Glomerular visceral epithelial cell (primary cell): ENCODE data around the gene NUAK2.
A peak's percentile ranks its signal among the peaks of the same experiment; 100 is the strongest.
"Not testable (repeated sequence)": the region's sequence is repeated elsewhere in the genome, so short reads cannot be mapped to it uniquely, and the experiment has no call there.

ENCODE experiments used
- DNase-seq: peaks from one replicate; pipeline ENCODE4 v3.0.0-alpha.2; 2016; ENCODE audit errors: extremely low spot score

Gene NUAK2

DNA sequence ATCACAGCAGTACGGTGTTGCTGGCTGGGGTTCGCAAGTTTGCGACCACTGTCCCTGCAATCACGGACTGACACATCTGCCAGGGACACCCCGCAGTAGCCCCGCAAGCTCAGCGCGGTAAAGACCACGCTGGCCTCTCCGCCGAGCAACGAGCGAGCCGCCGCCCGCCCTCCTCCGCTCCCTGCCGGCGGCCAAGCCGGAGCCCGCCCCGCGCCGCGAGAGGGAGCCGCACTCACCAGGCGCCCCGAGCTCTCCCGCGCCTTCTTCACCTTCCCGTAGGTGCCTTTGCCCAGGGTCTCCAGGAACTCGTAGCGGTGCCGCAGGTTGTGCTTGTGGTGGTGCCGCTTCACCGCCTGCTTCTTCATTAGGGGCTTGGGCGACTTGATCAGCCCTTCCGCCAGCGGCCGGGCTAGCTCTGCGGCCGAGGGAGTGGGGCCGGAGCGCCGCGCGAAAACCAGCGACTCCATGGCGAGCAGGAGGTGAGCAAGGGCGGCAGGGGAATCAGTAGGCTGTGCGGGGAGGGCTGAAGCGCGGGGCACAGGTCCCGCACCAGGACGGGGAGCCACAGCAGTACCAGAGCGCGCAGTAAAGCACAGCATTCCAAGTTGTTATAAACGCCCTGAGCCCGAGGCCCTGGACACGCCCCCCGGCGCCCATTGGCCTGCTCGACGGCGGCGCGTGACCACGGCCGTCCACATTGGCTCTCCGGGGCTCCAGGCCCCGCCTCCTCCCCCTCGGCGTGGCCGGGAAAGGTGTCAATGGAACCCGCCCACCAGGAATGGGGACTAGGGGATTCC lies at the start of gene NUAK2:
Gene NUAK2, minus strand, starts transcription at position 584 of the 797 bp plus-strand sequence. Its CDS starts 117 bp downstream, at position 467.
- peak; percentile 94 for DNase-seq

DNA sequence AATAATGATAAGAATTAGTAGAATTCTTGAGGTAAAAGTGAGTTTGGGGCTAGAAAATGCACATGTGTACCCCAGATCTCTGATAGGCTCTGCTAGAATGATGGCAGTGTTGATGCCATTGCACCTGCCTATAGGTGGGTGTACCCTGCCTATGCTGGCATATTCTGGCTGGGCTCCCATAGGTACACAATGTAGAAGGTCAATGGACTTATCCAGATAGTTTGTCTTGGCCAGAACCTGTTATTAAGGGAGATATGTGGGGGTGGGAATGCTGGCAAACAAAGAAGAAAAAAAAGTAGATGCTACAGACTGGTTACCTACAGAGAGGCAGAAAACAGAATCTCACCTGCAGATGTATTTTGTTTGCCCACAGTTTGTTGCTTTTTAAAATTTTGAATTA lies 49.2 kb upstream of the NUAK2 start:
- DNase-seq = no peak

DNA sequence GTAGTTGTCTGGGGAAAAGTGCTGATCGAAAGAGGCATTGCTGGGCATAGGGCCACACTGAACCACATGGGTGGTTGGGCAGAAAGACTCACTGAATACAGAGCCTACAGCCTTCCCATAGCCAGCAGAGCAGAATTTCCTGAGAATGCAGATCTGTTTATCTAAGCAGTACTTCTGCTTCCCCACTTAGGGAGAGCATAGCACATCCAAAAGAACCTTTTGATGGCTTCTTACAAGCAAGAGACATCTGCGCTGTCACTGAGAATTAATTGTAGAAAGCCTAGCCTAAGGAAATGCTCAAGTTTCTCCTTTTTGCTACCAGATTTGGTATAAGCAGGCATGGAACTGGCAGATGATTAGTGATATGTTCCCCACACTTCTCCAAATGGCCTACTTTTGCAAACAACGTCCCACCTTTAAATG lies 48.2 kb upstream of the NUAK2 start:
- no peak for DNase-seq

DNA sequence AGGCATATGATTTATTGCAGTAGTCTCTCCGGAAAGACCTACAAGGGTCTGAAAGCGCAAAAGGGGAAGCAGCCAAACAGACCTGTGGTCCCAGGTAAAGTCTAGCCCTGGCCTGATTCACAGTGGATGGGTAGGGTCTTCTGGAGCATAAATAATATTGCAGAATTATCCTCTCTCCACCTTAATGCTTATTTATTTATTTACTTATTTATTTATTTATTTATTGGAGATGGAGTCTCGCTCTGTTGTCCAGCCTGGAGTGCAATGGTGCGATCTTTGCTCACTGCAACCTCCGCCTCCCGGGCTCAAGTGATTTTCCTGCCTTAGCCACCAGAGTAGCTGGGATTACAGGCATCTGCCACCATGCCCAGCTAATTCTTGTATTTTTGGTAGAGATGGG lies 46.9 kb upstream of the NUAK2 start:
- no peak for DNase-seq

DNA sequence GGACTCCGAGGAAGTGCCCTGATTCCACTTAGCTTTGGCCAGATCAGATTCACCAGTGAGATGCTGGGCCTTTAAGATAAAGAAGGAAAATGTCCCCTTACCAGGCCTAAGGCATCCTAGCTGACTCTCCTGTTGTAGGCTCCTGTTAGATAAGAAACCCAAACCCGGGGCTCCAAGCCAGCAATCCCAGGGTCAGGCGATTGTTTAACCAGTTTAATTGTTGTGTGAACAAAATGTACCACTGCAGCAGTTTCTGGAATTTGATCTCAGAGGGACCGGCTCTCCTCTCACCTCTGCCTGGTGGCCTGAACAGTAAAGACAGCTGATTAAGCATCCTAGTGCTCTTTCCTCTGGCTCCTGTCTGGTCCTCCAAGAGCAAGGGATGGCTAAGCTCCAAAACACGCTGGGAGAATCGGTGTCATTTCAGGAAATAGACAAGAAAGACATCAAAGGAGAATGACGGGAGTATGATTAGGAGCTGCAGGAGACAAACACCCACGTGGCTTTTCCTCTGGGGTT lies 44.5 kb upstream of the NUAK2 start:
- no peak for DNase-seq

DNA sequence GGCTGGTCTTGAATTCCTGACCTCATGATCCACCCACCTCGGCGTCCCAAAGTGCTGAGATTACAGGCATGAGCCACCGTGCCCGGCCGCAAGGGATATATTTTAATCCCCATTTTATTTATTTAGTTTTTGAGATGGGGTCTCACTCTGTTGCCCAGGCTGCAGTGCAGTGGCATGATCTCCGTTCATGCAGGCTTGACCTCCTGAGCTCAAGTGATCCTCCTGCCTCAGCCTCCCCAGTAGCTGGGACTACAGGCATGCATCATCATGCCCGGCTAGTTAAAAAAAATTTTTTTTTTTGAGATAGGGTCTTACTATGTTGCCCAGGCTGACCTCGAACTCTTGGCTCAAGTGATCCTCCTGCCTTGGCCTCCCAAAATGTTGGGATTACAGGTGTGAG lies 43.5 kb upstream of the NUAK2 start:
- DNase-seq = not testable (repeated sequence)

DNA sequence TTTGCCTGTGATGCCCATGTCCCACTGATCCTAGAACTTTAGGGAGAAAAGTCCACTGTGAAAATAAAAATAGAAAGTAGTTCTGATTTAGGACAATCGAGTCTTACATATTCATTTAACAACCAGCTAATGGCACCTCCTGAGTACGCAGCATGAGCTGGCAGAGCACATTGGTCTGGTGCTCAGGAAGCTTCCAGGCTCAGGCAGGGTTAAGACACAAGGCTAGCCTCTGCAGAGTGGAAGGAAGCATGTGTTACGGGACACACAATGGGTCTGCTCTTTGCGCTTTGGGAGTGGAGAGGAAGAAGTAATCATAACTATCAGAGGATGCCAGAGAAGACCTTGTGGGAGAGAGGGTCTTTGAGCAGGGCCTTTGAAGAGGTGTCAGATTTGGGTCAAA lies 39.3 kb upstream of the NUAK2 start:
- DNase-seq = no peak

DNA sequence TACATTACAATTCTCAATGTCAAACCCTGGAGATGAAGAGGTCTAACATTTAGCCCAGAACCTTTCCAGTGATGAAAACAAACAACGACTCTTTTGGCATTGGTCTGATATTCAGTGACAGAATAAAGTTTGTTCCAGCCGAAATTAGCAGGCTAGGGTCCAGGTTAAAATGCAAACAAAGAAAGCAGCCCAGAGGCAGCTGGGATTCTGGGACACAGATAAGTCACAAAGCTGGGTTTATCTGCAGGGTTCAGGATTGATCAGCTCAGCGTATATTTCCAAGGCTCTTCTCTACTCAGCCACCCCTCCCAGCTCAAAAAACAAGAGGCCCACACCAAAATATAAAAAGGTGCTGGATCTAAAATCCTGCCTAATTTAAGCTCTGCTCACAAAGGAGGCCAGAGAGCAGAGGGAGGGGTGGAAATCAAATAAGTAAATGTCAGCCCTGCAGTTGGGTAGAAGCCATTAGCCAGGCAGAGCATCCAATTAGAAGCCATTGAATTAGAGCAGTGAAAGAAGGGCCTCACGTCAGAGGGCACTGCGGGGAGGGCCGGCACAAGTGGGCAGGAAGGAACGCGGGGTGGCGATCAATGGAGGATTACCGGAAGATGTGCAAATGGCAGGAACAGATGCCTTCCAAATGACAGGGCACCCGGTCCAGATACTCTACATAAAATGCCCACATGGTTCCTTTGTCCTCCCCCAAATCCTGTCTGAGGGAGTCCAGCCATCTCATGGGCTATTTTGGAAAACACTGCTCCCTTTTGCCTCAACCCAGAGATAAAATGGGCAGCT lies 38.4 kb upstream of the NUAK2 start:
- DNase-seq = no peak

DNA sequence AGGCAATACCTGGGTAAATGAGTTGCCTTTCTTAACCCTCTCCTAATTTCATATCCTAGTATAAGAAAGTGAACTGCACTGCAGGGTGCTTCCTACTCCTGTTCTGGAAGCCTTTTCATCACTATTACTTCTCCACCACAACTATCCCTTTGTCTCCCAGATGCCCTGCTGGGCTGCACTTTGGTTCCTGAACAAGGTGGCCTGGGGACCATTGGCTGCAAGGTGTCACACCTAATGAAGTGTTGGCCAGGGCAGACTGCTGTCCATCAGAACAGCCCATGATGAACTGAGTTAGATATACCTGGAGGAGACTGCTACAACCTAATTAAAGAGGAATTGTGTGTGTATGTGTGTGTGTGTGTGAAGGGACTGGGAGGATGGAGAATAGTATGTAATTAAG lies 37.0 kb upstream of the NUAK2 start:
- DNase-seq = no peak

DNA sequence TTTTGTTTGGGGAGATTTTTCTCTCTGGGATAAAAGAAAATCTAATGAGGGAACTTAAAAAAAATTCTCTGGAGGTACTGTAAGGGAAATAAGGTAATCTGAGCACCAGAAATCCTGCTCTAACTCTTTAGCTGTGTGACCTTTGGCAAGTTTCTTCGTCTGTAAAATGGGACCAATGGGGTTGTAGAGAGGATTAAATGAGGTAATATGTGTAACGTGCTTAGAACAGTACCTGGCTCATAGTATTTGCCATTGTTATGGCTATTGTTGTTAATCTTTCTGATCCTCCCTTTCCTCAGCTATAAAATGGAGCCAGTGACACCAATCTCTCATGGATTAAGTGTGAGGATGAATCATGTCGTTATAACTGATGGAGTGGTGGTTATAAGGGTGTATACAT lies 36.0 kb upstream of the NUAK2 start:
- DNase-seq = no peak

DNA sequence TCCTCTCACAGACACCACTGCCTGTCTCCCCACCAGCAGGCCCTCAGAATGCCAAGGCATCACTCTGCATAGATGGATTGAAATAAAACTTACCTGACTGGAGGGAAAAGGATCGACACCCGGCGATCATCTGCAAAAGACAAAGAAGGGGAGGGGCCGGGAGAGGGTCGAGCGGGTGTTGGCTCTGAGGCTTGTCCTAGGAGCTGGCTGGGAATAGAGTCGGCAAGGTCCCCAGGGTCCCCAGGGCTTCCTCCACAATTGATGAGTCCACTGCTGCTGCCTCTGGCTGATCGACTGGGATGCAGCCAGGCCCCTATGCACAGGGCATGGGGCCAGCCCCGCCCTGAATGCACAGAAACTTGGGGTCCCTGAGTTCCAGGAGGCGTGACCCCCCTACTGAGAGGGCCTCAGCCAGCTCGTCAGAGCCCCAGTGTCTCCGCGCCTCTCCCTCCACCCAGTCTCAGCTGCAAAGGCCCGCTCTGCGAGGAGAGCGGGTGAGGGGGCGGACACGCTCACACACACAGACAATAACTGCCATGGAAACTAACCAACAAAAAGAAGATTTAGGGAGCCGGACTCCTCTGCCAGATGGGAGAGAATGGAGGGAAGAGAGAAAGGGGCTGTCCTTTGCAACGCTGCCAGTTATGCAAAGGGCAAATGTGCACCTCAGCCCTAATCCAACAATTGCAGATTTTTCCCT lies 35.0 kb upstream of the NUAK2 start, which contains the start of gene KLHDC8A:
Gene KLHDC8A, minus strand, starts transcription at position 483 of the 700 bp plus-strand sequence. CDS start 13,318 bp downstream, outside the sequence.
- DNase-seq = no peak

DNA sequence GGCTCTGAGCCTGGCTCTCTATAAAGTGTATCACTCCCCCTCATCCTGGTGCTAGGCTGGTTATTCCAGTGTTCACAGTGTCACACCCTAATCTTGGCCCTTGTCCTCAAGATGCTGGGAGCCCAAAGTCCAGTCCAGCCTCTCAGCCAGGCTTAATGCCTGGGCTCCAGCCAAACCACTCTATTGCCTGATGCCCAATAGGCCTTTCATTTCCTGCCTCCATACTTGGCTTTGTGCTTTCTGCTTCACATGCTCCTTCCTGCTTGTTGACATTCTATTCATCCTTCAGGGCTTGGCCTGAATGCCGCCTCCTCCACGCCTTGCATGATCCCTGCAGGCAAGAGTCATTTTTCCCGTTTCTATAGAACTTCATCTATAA lies 33.5 kb upstream of the NUAK2 start:
- DNase-seq = no peak

DNA sequence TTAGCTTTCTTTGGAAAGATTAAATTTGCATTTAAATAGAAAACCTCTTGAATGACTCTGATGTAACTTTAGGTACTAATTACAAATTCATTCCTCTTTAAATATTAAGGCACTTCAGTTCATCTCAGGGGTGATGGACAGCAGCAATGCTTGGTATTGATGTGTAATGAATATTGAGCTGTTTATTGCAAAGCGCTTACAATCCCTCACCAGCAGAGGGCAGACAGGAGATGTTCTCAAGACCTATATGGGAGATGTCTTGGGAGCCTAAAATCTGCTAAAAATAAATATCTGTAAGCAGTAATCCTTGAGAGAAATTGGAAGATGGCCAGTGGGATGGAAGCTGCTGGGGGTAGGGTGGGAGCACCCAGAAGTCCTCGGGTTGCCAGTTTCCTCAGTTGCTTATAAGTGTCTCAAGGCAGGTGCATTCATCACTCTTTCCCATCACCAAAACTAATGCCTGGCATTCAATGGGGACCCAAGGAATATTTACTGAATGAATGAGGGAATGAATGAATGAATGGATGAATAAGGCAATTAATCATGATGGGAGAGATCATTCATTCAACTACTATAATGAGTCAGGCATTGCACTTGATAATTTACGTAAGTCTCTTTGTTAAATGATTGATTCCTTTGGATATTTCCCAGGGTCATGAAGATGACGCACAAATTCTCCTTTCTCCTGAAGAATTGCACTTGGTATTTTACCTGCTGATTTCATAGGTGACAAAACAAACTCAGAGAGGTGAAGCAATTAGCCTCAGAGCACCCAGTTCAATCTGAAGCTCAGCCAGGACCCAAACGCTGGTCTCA lies 32.9 kb upstream of the NUAK2 start:
- DNase-seq = peak; percentile 63

DNA sequence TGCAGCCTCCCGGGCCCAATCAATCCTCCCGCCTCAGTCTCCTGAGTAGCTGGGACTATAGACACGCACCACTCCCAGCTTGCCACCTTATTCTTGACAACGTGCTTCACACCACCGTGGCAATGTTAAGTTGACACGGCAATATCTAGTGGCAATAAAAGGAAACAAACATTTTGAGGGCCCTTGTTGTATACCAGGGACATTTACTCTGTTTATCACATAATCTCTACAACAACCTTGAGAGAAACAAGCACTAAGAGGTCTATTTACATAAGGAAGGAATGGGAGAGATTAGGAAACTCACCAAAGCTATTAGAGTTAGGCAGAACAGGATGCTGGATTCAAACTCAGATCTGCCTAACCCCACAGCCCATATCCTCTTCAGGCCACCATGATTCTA lies 32.1 kb upstream of the NUAK2 start:
- no peak for DNase-seq

DNA sequence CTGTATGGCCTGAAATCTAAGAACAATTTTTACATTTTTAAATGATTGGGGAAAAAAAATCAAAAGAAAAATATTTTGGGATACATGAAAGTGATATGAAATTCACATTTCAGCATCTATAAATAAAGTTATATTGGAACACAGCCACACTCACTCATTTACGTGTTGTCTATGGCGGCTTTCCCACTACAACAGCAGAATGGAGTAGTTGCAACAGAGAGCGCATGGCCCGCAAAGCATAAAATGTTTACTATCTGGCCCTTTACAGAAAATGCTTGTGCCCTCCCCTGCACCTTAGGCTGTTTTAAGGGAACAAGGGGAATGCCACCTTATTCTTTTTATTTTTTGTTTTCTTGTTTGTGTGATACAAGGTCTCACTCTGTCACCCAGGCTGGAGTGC lies 31.6 kb upstream of the NUAK2 start:
- DNase-seq = no peak

DNA sequence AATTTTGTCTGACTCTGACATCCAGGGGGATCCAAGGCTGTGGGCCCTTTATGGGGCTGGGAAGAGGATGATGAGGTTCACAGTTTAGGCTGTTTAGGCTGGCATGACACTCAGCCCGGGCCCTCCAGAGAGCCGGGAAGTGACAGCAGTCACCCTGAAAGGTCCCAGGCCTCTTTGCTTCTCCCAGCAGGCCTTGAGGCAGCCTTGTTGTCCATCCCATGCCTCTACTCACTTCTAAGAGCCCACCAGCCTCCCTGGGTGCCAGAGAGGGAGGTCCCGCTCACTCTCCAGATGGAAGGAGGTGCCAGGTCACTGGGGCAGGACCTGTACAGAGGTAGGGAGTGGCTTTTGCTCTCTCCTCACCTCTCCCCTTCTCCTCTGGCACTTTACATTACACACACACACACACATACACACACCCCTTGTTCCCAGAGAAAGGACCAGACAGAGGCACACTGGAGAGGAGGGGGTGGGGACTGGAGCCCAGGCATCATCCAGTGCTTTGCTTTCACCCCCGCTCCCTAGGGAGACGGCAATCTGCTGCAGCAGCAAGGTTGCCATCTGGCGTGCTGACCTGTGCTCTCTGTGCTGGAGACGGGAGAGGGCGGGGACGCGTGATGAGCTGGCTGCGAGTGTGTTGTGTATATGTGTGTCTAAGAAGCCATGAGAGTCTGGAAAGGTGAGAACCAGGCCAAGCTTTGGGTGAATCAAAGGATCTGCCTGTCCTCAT lies 30.6 kb upstream of the NUAK2 start:
- no peak for DNase-seq

DNA sequence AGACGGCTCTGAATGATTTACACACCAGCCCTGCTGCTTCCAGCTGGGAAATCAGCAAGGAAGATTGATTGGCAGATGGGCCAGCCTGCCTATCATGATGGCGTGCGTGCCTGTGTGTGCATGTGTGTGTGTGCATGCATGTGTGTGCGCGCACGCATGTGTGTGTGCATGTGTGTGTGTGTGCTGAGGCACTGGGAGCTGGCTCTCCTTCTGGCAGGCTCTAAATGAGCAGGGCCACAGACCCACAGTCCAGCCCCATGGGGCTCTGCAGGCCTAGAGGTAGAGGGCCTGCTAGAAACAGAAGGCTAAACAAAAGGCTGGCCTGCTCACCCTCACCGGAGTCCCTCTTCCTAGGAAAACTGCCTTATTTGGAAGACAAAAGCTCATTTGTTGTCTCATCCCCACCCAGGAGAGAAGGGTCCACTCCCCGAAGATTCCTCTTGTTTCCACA lies 29.2 kb upstream of the NUAK2 start:
- DNase-seq = no peak

DNA sequence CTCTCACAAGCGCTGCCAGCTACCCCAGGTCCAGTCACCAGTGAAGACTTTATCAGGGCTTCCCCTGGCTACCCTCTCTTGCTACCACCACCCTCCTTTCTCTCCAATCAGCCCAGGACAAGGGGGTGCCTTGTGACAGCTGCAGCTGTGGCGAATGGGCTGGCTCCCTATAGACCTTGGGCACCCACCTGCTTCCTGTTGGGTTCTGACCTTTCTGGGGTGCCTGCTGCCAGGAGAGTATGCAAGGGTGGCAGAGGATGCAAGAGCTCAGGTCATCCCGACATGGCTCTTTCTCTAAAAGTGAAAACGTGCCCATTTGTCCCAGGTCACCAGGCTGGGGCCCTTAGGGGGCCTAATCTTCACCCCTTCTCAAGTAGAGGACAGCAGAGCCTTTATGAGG lies 28.6 kb upstream of the NUAK2 start:
- DNase-seq = no peak

DNA sequence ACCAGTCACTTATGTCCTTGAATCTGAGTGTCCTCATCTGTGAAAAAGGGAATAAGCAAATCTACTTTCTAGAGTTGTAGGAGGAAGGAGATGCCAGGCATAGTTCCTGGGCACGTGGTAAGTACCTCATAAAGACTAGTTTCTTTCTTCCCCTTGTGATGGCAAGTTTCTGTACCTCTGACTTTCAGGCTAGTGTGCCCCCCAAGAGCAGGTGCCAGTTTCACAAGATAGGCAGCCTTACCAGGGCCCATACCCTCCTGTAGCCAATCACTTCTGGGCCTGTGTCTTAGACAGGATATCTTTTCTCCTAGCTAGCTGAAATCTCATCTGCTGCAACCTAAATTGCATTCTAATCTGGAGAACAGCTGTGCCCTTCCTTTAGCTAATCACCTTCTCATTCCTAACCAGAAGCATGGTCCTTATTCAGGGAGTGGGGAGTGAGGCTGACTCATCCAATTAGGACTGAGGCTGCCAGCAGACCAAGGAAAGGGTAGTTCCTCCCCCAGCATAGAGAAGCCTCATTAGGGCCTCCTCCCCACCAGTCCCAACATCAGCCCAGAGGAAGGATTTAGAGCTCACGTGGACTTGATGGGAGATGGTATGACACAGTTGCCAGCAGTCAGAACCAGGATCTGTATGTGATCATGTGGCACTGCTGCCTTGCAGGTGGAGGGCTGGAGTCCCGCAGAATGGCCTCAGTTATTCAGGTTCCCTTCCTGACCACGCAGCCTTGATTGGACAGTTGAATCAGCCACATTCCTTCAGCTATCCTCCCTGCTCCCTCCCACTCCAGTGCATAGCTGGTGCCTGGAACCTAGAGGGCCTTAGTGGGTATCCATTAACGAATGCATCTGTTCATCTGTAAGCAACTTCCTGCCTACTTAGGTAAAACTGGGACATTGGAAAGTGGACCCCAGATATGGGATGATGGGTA lies 27.3 kb upstream of the NUAK2 start:
- peak; percentile 21 for DNase-seq
